Right atrium auricular region (tissue), 2 donors: ENCODE results near the gene RNF125. TPM values are rescaled to one million over a fixed set of nuclear protein-coding genes. Genes with fewer than 3 reads are reported as not detected.

ENCODE experiments used
- DNase-seq: peaks from one replicate; pipeline ENCODE4 v3.0.0-alpha.2; 2019; ENCODE audit warnings: low spot score
- H3K27ac ChIP-seq, 2 donors: fragments of 200-600 bp; sonication (generic); 1 replicate in 1 of 2; 2 replicates in 1 of 2; pipeline ENCODE4 v1.5.1; 2016 to 2019
- H3K27me3 ChIP-seq, 2 donors: fragments of 200-600 bp; sonication (generic); one replicate each; pipeline versions ENCODE4 v1.5.1 to v1.6.0; 2017 to 2019
- H3K36me3 ChIP-seq: fragments of 200-600 bp; sonication (generic); one replicate; pipeline ENCODE4 v1.5.1; 2016
- H3K4me1 ChIP-seq, 2 donors: fragments of 200-600 bp; sonication (generic); one replicate each; pipeline versions ENCODE4 v1.5.1 to v1.6.0; 2017 to 2019
- H3K4me3 ChIP-seq, 2 donors: fragments of 200-600 bp; sonication (generic); 1 replicate in 1 of 2; 2 replicates in 1 of 2; pipeline ENCODE4 v1.5.1; 2017 to 2019; ENCODE audit warnings: mild to moderate bottlenecking in 1 of 2, moderate library complexity in 1 of 2
- H3K9me3 ChIP-seq, 2 donors: fragments of 200-600 bp; sonication (generic); one replicate each; pipeline ENCODE4 v1.5.1; 2019
- CTCF ChIP-seq, 2 donors: fragments of 200-600 bp; sonication (generic); IDR thresholded peaks; one replicate each; pipeline ENCODE4 v1.5.1; 2019; ENCODE audit warnings: antibody characterized with exemption in 2 of 2
- total RNA-seq, 2 donors: library from RNA; depleted of rRNA; stranded (reverse); fragments of >200 nt; gene quantifications; one replicate each; pipeline ENCODE4 v1.1.0, GENCODE V29; 2016

The RNF125 gene
- total RNA-seq, 2 donors from 2014 or later, result 1.7 to 5.6 TPM

DNA sequence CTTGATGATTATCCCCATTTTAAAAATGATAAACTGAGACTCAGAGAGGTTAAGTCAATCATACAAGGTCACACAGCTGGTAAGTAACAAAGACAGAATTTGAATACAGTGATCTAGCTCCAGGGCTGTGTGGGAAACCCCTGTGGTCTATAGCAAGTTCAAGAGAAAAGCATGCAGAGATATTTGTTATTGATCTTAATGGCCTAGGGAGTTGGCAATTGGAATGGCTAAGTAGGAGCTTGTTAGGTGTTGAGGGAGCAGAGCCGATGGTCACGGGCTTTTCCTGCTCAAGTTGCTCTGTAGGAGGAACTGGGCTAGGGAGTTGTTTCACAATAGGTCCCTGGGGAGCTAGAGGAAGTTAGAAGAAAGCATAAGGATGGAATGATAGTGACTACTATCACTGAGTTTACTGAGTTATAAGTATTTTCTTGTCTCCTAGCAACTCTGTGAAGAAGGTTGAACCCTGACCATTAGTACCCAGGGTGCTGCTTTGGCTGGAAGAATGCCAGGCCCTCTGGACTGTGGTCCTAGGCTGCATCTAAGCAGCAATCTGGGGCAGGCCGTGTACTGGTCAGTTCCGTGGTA is 30.0 kb downstream of the RNF125 start:
- H3K27me3 ChIP-seq, result no peaks in the 10 kb centered on the region
- H3K9me3 ChIP-seq, result no peaks in the 10 kb centered on the region
- no peak for TF ChIP-seq CTCF (IDR thresholded peaks at IDR 0.05)
- peaks cover 0 to 16% of the 10 kb centered on the region in 2 donors for H3K4me1 ChIP-seq
- peak; percentile 70 for DNase-seq
- no peaks in the 10 kb centered on the region for H3K36me3 ChIP-seq
- H3K27ac ChIP-seq, result peak overlapping the region; percentile 22 to 45
- H3K4me3 ChIP-seq, result no peak overlapping the region

DNA sequence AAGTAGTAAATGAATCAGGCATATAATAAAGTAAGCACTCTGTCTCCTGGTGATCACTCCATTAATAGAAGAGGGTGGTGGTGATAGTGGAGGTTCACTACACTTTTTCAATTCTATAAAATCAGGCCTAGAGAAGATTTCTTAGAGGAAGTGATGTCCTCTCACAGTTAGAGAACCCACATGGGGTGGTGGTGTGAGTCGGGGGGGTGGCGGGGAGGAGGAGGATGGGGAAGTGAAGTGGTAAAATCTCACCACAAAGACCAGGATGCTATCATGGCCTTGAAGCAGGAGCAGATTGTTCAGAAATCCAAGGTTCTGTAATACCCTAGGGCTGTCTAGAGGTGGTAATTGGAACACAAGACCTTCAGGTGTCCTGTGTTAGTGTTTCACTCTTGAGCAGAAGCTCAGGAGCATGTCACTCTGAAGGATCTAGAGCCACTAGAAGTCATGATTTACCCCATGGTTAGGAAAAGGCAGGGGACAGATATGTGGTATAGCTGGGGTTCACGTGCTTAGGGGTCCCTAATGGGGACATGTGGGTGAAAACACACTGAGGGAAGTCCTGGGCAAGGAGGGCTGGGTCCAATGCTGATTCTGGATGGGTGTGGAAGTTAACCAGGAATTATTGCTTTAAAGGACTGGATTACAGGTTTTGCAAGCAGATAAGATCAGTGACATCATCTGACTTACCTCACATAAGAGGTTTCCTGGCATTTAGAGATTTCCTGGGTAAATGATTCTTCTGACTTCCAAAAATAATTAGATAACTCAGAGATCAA is 31.0 kb downstream of the RNF125 start:
- peak overlapping the region; percentile 0 to 45 for H3K27ac ChIP-seq
- H3K36me3 ChIP-seq, result no peaks in the 10 kb centered on the region
- no peak for DNase-seq
- no peaks in the 10 kb centered on the region for H3K27me3 ChIP-seq
- no peak overlapping the region for H3K4me3 ChIP-seq
- no peak for TF ChIP-seq CTCF (IDR thresholded peaks at IDR 0.05)
- H3K9me3 ChIP-seq, result no peaks in the 10 kb centered on the region
- peaks cover 0 to 16% of the 10 kb centered on the region in 2 donors for H3K4me1 ChIP-seq

DNA sequence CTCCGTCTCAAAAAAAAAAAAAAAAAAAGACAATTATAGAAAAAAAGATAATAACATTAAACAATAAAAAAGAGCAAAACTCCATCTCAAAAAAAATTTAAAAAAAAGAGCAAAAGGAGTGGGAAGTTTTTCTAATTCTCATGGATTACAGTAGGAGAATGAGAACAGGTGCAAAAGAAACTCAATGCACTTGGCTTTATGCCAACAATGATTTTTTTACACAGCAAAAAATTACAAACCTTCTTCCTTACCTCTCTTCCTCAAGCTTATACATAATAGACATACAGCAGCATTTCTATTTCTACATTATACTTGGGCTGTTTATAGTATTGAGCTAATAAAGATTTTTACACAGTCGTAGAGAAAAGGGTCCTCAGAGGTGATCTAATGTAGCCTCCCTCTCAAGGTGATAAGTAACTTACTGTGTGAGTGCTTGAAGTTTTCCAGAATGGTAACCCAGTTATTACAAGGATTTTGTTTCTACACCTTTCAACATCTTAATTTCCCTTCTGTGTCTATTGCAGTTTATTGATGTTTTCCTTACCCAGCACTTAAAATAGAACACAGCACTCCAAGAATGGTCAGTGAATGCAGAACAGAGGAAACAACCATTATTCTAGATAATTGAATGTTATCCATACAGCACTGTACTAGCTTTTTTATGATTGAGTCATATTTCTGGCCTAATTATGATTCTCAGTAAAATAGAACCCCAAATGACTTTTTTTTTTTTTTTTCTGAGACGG is 38.2 kb downstream of the RNF125 start:
- Histone ChIP-seq H3K9me3 (no peaks in the 10 kb centered on the region), H3K36me3 (no peaks in the 10 kb centered on the region), H3K4me3 (no peak overlapping the region), H3K27me3 (no peaks in the 10 kb centered on the region), H3K4me1 (no peaks in the 10 kb centered on the region), H3K27ac (no peak overlapping the region)
- no peak for DNase-seq
- TF ChIP-seq CTCF (IDR thresholded peaks at IDR 0.05), result no peak

GRCh38 chr18:32057624-32058165 is 39.1 kb downstream of the RNF125 start:
- TF ChIP-seq CTCF (IDR thresholded peaks at IDR 0.05), result no peak

DNA sequence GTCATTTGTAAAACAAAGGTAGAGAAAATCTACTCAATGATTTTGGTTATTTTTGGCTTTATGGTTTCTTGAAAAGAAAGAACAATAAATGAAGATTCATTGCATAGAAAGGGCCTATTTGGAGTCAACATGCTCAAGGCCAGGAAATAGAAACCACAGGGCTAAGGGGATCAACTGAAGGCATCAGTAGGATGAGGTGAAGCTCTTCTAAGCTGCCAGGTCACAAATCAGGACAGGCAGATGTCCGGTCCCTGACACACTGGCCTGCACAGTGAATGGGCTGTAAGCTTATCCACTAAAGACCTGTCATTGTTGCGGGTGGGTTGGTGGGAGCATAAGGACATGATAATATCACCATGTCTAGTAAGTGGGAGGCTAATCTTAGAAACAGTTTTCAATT is 41.4 kb downstream of the RNF125 start:
- no peak overlapping the region for H3K4me3 ChIP-seq
- H3K27me3 ChIP-seq, result no peaks in the 10 kb centered on the region
- TF ChIP-seq CTCF (IDR thresholded peaks at IDR 0.05), result no peak
- no peaks in the 10 kb centered on the region for H3K36me3 ChIP-seq
- DNase-seq, result no peak
- no peak overlapping the region for H3K27ac ChIP-seq
- H3K4me1 ChIP-seq, result no peaks in the 10 kb centered on the region
- no peaks in the 10 kb centered on the region for H3K9me3 ChIP-seq

More at GRCh38 chr18:32057624-32058165, 39.1 kb downstream of the RNF125 start:
- Histone ChIP-seq H3K9me3 (no peaks in the 10 kb centered on the region), H3K36me3 (no peaks in the 10 kb centered on the region), H3K27me3 (no peaks in the 10 kb centered on the region), H3K4me1 (no peaks in the 10 kb centered on the region), H3K27ac (no peak overlapping the region), H3K4me3 (no peak overlapping the region)
- no peak for DNase-seq
